ENCODE measurements around the gene AK2.
A peak's percentile ranks its signal among the peaks of the same experiment; 100 is the strongest.
"Not testable (repeated sequence)": the region's sequence is repeated elsewhere in the genome, so short reads cannot be mapped to it uniquely, and the experiment has no call there.

AK2 gene

DNA sequence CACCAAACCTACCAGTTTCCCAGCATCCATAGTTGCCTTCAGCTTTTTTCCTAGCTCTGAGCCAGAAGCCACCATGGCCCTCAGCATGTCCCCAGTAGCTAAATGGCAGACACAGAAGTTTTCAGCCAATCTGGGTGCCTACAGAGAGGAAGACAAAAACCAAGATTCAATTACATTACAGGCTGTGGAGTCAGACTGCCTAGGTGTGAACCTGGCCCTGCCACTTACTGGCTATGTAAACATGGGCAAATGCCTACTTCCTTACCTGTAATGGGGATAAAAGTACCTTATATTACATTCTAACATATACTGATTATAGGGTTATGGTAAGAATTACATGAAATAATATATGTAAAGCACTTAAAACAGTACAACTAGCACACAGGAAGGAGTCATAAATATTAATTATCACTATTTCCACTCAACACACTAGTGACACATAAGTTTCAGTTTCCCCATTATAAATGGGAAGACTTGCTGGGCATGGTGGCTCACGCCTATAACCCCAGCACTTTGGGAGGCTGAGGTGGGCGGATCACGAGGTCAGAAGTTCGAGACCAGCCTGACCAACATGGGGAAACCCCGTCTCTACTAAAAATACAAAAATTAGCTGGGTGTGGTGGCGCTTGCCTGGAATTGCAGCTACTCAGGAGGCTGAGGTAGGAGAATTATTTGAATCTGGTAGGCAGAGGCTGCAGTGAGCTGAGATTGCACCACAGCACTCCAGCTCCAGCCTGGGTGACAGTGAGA is 12.1 kb downstream of the AK2 start:
- not testable (repeated sequence) for DNase-seq (ENCODE audit: low read depth, low spot score)

DNA sequence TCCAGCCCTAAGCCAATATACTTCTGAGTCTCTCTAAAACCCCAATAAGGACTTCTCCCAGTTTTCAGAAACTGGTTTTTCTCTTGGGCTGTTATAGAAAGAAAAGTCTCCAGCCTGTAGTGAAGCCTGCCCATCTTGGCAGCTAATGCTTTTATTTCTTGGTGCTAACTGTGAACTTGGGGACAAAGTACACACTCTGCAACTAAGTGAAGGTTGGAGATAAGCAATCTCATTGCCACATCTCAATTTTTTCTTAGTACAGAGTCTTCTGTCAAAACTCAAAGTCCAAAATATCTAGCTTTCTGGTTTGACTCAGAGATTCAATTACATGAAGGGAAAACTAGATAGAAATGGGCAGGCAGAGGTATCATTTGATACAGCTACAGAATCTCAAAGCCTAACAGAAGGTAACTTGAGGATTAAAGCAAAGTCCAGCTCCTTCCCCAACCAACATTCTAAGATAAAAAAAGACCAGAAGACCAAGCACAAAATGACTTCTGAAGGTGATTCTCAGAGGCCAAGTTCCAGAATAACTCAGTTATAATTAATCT is 14.0 kb downstream of the AK2 start:
- DNase-seq (ENCODE audit: low read depth, low spot score): no peak

DNA sequence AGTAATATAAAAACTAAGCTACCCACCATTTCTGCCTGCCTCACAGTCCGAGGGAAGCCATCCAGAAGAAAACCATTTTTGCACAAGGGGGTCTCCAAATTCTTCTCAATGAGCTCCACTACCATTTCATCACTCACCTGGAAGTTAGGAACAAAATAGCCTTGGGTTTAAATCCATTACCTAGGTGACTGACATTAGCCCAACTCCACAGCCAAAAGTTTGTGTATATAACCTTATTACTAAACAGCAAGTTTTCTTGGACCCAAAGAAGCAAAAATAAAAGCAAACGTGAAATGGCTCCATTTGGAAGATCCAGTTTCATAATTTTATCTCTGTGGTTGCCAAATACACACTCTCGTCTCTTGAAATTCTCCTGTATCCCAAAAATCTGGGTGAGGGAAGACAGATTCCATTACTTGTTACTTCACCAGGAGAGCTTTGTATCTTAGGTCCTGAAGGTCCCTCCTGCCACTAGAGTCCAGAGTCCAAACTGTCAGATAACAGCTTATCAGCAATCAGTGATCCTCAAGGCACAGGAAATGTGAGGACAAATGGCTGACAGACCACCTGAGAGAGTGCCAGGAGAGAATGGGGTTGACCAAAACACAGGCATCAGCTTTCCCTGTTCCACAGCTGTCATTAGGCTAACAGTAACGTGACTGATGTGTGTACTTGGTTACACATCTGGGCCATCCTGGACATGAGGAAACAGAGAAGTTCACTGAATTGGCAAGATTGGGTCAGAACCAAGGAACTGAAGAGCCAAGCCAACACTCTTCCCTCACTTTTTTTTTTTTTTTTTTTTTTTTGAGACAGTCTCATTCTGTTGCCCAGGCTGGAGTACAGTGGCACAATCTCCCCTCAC is 14.9 kb downstream of the AK2 start:
- no peak for DNase-seq (ENCODE audit: low read depth, low spot score)

DNA sequence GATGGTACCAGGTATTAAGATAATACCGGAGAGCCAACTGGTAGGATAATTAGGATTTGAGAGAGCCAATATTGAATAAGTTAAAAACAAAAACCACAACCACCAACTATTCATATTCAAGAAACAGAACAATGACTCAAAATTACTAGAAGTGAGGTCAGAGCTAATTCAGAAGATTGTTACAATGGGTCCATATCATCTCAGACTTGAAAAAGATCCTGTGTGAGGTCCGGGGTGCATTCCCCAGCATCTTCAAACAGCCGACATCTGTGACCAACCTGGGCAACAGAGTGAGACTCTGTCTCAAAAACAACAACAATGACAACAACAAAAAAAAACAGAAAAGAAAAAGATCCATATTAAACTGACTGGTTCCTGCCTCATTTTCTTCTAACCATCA is 18.6 kb downstream of the AK2 start:
- no peak for DNase-seq (ENCODE audit: low read depth, low spot score)

DNA sequence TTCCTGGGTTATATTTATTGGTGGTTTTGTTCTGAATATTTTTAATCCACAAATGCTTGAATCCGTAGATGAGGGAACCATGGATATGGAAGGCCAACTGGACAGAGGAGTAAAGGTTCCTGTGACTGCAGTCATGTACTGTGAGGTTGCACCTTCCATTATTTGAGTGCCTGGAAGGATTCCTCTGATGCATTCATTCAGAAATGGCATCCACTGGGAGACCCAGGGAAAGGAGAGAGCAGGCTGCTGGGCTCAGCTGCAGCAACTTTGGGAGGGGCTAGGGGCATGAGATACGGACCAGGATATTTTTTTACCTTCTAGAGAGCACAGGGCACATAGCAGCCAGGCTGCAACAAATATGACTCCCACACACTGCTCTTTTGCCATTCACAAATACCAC is 19.5 kb downstream of the AK2 start:
- no peak for DNase-seq (ENCODE audit: low read depth, low spot score)

DNA sequence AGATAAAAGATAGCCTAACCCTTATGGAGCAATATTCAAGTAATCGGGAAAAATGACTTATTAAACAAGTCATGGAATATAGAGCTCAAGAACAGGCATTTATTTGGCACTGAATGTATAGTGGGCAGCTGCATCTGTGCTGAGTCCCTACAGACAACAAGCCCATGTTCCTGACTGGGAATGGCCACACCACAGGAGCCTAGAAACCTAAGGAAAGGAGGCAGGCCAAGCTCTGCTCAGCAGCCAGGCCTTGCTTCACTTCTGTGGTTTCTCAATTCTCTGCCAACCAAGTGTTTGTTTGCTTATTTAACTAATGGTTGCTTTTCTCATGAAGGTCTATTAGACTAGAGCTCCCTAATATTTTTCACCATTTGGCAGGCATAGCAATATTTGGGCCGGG is 21.5 kb downstream of the AK2 start:
- DNase-seq (ENCODE audit: low read depth, low spot score): no peak

DNA sequence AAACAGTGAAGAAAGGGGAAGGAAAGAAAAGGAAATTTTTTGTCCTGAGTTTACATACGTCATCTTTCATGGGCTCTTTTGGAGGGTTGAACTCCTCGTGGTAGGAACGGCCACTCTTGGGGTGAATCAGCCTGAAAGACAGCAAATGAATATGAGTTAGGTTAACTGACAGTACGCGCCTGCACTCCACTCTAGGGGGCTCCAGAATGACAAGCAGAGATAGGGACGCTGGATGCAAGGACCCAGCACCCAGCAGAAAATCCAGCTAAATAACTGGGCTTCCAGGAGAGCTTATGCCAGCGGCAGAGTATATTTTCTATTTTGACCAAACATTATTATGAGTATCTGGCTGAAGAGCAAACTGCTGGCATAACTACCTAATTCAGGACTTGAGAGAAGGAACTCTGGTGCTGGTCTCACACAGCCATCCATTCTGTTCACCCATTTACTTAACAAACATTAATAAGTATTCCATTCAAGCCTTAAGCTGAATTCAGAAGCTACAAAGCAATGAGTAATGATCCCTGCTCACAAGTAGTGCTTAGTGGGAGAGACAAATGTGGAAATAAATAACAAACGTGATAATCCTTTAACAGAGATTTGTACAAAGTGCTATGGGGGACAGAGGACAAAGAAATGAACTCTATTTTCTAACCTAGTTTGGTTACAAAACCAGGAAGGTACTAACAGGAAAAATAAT is 22.1 kb downstream of the AK2 start:
- no peak for DNase-seq (ENCODE audit: low read depth, low spot score)

DNA sequence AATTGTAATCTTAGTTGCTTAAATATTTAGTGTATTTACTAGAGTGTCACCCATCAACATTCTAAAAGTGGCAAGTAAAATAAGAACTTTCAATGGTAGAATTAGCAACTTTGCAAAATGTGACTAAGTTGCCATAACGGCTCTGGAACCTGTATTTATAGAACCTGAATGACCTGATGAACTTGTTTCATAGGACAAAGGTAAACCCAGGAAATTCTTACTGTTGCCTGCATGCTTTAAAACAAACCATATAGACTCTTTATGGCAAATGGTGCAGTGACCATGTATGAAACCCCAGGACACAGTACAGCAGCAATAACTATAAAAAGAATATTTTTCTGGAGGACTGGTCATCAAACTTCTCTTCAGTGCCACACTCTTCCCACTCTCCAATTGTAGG is 22.9 kb downstream of the AK2 start:
- no peak for DNase-seq (ENCODE audit: low read depth, low spot score)

DNA sequence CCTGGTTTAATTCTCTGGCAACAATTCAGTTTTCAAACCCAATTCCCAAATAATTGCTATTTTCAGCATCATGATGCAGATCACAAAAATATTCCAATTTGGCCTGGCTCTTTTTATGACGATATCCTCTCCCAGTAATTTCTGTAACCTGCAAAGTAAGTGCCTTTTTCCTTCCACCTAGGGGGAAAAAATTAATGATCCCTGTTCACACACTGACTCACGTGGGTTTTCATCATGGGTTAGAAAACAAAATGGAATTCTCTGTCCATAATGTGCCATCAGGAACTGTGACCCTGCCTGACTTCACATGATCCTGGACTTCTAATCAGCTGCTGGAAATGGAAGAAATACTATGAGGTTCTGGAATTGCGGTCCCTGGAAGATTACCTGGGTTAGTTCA is 24.5 kb downstream of the AK2 start:
- no peak for DNase-seq (ENCODE audit: low read depth, low spot score)

DNA sequence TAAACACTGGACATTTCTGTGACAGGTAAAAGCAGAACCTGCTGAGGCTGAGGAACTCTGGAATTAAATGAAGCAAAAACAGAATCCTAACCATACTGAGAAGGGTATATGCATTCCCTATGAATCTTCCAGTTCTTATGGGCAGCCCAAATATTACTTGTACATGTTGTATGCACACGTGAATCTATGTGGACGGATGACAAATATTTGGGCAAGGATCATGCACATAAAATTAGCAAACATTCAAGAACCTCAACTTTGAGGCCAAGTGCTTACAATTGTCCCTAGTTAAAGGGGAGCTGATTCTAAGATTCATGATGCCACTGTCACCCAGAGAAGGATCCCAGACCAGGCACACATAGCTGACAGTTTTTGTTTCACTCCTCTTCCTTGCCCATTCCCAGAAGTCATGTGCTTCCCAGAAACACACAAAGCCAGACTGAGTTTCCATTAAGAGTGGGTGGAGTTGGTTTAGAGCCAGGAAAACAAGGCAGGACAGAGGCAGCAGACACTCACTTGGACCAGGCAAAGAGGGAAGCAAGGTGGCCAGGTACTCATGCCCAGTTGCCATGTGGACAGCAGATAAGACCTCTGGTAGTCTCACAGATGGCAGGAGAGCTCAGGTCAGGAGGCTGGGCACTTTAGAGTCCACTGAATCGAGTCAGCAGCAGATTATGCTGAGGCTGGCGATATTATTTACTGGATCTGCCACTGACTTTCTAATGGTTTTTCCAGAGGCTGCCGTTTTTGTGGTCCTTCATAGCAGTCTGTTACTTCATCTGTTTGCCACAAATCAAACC is 25.6 kb downstream of the AK2 start:
- no peak for DNase-seq (ENCODE audit: low read depth, low spot score)

DNA sequence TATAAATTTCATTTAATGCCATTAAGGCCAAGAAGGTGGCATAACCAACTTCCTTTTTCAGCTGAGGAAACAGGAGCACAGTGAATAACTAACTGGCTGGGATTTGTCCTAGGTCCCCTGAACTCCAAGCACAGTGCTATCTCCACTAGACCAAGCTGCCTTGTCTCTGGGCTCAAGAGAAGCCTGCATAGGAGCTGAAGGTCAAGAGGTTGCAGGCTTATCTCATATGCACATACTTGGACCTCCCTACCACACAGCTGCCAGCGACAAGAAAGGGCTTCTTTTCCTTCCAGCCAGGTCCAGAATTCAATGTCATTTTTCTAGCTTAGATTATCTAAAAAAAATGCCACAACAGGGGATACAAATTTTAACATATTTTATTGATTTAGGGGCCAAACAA is 27.1 kb downstream of the AK2 start:
- DNase-seq (ENCODE audit: low read depth, low spot score): no peak

DNA sequence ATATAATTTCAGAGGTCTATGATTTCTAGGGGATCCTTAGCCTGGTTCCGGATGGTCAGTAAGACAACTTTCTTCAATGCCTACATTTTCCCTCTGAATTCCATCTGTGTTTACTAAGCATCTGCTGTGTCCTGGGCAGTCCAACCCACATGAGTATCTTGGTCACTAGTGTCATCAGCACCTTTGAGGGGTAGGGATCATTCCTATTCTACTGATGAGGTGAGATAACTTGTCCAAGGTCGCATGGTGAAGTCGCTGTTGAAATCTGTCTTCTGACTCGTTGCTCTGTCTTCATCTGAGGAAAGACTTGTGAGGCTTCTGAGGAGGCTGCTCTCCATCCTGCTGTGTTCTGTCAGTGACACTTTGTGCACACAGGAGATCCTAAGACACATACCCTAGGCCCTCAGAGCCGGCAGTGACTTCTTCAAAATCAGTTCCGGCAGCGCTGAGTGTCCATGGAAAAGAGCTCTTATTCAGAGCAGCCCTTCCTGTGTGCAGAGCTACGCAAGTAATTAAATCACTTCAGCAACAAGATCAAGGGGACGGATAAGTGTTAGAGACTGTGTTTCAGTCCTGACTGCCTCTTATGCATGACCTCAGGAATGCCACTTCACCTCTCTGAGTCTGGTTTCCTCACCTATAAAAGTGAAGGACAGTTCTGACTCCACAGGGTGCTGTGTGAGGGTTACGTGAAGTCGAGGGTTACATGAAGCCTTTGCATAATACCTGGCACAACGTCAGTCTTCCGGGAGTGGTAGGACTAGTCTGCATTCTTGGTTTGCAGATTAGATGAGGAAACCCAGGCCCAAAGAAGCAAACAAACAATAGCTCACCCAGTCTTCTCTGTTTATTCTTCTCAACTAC is 28.4 kb downstream of the AK2 start:
- DNase-seq (ENCODE audit: low read depth, low spot score): no peak

DNA sequence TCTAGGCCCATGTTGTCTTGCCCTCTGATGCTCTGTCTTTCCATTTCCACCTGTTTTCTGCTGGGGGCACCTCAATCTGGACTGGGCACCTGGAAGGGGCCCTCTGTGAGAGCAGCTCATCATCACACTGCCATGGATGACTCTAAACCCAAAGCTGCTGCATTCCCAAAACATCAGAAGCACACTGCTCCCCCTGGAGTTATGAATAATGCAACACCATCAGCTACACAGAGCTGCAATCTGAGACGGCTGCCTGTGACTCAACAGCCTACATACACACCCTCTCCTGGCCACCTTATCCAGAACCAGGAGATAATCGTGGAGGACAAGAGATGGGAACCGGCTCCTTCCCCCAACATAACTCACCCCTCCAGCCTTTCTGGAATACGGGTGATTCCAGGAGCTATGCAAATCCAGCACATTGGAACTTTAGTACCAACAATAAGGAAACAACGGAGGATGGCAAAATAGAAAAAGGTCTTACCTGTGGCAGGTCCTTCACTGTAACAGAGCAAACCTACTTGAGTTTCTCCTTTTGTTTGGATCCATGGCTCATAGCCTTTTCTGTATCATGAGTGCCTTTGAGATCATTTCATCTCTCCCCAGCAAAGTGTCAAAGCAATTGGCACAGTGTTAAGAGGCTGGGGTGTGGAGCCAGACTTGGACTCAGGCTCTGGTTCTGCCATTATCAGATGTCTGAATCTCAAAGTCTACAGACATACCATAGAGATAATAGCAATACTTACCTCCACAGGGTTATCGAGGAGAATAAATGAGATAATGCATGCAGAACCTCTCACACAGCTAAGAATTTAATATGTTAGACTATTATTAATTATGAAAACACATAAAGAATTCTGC is 29.3 kb downstream of the AK2 start:
- DNase-seq (ENCODE audit: low read depth, low spot score): peak; percentile 56

DNA sequence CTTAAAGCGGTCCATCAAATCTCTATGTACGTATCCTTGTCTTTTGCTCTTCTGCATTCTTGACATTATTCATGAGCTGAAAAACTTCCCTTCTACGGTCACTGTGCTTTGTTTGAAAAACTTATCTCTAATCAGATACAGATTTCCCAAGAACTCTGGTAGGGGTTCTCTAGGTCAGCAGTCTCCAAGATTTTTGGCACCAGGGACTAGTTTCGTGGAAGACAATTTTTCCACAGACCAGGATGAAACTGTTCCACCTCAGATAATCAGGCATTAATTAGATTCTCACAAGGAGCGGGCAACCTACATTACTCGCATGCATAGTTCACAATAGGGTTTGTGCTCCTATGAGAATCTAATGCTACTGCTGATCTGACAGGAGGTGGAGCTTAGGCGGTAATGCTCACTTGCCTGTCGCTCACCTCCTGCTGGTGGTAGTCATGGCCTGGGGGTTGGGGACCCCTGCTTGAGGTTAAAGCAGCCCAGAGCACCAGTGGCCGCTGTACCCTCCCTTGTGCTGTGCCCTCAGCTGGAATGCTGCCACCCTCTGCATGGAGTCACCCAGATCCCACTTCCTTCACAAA is 30.8 kb downstream of the AK2 start:
- no peak for DNase-seq (ENCODE audit: low read depth, low spot score)

DNA sequence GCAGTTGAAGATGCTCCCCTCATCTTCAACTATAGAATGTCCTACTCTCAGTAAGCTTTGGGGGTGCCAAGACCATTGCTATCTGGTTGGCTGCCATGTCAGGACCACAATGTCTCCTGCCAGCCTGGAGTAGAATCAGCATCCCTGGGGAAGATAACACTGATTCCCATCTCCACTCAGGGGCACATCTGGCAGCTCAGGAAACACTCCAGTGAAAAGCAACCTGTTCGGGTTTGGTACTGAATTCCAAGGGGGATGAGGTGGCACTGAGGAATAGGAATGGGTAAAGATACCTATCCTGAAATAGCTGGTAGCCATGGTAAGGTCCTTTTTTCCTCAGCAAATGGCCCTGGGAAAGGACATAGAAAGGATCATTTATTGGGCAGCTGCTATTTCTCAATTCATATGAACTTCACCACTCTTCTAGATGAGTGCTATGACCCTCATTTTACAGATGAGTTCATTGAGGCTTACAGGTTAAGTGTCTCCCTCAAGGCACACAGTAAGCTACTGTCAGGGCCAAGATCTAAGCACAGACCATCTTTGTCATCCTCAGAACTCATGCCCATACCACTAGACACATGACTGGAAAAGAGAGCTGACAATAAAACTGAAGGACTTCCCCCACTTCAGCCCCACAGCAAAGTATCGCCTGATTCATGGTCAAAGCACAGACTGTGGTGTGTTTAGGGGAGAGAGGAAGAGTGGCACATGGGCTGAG is 31.4 kb downstream of the AK2 start:
- no peak for DNase-seq (ENCODE audit: low read depth, low spot score)

DNA sequence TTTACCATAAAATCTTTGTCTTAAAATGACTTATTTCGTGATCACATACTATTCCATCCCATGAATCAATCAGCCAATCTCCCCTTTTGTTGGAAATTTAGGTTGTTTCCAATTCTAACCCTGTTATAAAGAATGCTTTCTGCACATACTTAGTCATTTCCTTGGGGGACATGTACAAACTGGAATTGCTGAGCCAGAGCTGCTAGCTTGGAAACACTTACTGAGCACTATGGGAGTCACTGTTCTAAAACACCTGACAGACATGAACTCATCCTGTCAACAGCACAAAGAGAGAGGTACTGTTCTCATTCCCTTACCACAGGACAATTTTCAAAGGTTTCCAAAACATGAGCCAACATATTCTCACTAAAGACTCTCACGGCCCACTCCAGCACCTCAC is 32.1 kb downstream of the AK2 start:
- no peak for DNase-seq (ENCODE audit: low read depth, low spot score)

DNA sequence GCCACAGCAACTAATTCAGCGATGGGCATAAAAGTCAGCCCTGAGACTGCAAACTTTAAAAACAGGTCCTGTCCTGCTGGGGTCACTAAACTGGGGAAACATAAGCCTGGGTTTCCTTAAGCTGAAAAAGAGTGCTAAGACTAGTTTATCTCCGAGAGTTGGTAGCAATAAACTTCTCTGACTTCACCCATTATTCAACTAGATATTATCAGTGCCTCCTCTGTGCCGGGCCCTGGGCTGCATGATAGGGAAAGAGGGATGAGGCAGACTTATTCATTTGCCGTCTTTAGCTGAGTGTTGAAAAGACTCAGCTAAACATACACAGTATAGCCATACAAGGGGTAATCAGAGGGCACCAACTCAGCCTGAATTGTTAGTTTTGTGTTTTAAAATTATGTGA is 33.0 kb downstream of the AK2 start:
- no peak for DNase-seq (ENCODE audit: low read depth, low spot score)

DNA sequence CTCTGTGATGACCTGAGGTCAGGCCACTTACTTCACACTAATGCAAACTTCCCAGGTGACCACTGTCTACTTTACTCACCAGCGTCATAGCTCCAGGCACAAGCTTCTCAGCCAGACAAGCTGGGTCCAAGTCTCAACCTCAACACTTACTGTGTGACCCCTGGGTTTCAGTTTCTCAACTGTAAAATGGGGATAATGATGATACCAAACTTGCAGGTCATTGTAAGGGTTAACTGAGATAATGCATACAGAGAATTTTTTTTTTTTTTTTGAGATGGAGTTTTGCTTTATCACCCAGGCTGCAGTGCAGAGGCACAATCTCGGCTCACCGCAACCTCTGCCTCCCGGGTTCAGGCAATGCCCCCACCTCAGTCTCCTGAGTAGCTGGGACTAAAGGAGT is 34.7 kb downstream of the AK2 start:
- no peak for DNase-seq (ENCODE audit: low read depth, low spot score)

Measured in ELF-1 (cell line).